ENCODE measurements around the gene CFD.
"Not testable (repeated sequence)": the region's sequence is repeated elsewhere in the genome, so short reads cannot be mapped to it uniquely, and the experiment has no call there.

CFD gene

GRCh38 chr19:890831-891230 lies 31.4 kb downstream of the CFD start:
- no peak for DNase-seq

- DNase-seq: not testable (repeated sequence)
These were observed 32.1 kb downstream of the CFD start for GRCh38 chr19:891421-892200.

GRCh38 chr19:892243-892893 lies 32.9 kb downstream of the CFD start:
- no peak for DNase-seq

- peak; percentile 92 for DNase-seq
These were observed 33.6 kb downstream of the CFD start, which contains the start of the genes MED16 and RNU6-9 for GRCh38 chr19:892894-893689. MED16 (minus strand) TSS chr19:893187; CDS start chr19:891131, 2,056 bp downstream. RNU6-9 (plus strand) TSS chr19:893484.

- no peak for DNase-seq
These were observed 37.0 kb downstream of the CFD start for GRCh38 chr19:896434-896833.

GRCh38 chr19:896999-897398 lies 37.5 kb downstream of the CFD start:
- DNase-seq: no peak

GRCh38 chr19:897442-898039 lies 38.1 kb downstream of the CFD start:
- no peak for DNase-seq

GRCh38 chr19:898663-899062 lies 39.2 kb downstream of the CFD start:
- DNase-seq: peak in 1 of 2 experiments; percentile 49

- DNase-seq: no peak
These were observed 40.0 kb downstream of the CFD start for GRCh38 chr19:899336-900042.

- DNase-seq: no peak
These were observed 40.5 kb downstream of the CFD start for GRCh38 chr19:900043-900301.

GRCh38 chr19:900302-901111 lies 41.0 kb downstream of the CFD start:
- DNase-seq: peak in 1 of 2 experiments; percentile 50

- no peak for DNase-seq
These were observed 42.0 kb downstream of the CFD start for GRCh38 chr19:901216-902092.

GRCh38 chr19:902093-902370 lies 42.6 kb downstream of the CFD start:
- no peak for DNase-seq

- no peak for DNase-seq
These were observed 43.2 kb downstream of the CFD start for GRCh38 chr19:902446-903226.

- no peak for DNase-seq
These were observed 43.9 kb downstream of the CFD start for GRCh38 chr19:903266-903797.

- no peak for DNase-seq
These were observed 45.1 kb downstream of the CFD start for GRCh38 chr19:904545-904944.

- no peak for DNase-seq
These were observed 47.0 kb downstream of the CFD start for GRCh38 chr19:906480-906879.

- DNase-seq: peak in 1 of 2 experiments; percentile 49
These were observed 47.9 kb downstream of the CFD start for GRCh38 chr19:907183-907853.
